DLD1 (cell line): ENCODE results near the gene FKBP1A.
"Not testable (repeated sequence)": the region's sequence is repeated elsewhere in the genome, so short reads cannot be mapped to it uniquely, and the experiment has no call there.

Source experiments
- in situ Hi-C: cut with HindIII; loops from 2 replicates; pipeline ENCODE4 v1.10.0; 2017; ENCODE audit warnings: low sequenced_read_pairs

The FKBP1A gene

DNA sequence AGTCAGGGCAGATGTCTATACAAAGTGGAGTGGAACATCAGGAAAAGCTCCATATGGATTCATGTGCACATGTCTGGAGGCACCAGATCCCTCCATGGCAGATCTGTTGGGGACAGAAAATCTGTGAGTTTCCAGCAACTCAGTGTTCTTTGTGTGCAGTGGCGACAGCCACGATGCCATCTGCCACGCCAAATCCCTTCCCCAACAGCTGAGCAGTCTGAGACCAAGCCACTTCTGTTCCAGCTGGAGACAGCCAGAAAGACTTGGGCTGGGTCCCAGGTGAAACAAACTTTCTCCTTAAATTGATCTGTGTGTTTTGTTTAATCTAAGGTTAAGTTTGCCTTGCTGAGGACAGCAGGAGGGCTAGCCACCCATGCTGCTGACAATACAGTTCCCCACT, 22.9 kb downstream of the FKBP1A start:
- in situ Hi-C loops: no loop called here

DNA sequence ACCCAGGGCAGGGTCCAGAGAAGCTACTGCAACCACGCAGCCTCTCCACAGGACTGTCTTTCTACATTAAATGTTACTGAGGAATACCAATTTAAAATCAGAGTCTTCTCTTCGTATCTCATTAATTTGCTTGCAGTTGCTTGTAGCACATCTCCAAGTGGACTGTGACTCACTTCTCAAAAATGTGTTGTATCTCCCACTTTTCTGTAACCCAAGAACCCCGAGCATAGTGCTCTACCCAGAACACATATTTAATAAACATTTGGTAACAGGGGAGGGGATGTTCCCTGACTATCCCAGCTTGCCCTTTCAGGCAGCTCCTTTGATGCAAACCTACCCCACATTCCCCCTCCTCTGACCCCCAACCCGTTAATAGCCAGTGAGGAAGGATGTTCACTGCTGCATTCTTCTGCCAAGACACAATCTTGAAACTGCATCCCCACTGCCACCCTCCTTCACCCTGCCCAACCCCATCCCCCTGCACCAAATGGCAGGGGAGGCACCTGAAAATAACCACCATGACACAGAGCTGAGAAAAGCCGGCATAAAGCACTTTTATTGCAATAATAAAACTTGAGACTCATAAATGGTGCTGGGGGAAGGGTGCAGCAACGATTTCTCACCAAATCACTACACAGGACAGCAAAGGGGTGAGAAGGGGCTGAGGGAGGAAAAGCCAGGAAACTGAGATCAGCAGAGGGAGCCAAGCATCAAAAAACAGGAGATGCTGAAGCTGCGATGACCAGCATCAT, 24.2 kb downstream of the FKBP1A start:
- in situ Hi-C loops: no loop called here

- in situ Hi-C loops: no loop called here
Observed at GRCh38 chr20:1367479-1367878, 25.4 kb downstream of the FKBP1A start.

DNA sequence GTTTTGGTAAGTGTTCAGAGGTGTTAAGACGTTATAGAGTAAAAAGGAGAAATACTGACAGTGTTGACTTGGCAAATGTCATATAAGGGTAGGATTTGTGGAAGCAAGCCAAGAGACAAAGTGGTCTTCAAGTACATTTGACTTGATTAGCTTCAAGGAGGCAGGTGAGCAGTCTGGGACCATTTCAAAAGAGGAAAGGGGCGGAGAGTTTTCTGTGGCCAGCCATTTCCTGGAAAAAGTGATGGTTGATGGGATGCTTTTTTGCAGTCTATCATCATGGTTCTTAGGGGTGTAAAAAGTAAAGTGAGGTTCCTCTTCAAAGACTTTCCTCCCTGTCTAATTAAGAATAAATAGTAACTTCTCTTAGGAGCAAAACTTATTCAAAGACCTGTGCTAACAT, 28.7 kb downstream of the FKBP1A start:
- in situ Hi-C loops: no loop called here

DNA sequence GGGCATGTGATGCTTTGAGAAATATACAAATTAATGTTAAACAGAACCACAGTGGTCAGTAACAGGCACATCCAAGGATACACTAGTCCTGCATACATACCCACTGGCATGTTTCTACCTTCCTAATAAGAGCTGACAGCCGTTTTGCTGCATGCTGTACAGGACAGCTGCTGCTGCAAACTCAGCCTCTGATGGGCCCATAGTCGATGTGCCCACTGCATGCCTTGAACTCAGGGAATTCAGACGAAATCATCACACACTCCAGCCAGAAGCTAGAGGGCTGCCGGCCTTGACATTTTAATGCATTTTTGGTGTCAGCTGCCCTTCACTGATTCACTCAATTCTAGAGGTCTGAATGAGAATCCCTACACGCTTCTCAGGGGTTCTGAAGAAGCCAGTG, 29.3 kb downstream of the FKBP1A start:
- in situ Hi-C loops: no loop called here

GRCh38 chr20:1362484-1362883, 30.4 kb downstream of the FKBP1A start:
- in situ Hi-C loops: no loop called here

DNA sequence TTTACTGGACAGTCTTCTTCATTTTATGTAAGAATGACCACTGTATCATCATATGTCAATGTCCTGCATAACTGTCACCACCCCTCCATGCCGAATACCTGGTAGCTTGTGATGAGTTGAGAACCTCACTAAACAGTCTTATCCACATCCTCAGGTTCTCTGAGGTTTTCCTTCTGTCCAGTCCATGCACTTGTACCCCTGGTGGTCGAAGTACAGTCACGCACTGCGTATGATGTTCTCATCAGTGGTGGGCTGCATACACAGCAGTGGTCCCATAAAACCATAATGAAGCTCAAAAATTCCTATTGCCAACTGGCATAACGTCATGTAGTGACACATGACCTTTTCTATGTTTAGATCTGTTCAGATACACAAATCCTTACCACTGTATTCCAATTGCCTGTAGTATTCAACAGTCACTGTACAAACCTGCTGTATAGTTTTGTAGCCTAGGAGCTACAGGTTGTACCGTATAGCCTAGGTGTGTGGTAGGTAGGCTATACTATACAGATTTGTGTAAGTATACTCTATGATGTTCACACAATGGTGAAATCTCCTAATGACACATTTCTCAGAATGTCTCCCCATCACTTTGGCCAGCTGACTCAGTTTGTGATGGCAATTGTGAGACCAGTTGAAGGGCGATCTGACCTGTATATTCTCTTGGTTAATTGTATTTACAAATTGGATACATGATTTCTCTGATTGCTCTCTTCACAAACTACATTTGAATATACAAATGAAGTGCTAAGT, 32.6 kb downstream of the FKBP1A start:
- in situ Hi-C loops: no loop called here

DNA sequence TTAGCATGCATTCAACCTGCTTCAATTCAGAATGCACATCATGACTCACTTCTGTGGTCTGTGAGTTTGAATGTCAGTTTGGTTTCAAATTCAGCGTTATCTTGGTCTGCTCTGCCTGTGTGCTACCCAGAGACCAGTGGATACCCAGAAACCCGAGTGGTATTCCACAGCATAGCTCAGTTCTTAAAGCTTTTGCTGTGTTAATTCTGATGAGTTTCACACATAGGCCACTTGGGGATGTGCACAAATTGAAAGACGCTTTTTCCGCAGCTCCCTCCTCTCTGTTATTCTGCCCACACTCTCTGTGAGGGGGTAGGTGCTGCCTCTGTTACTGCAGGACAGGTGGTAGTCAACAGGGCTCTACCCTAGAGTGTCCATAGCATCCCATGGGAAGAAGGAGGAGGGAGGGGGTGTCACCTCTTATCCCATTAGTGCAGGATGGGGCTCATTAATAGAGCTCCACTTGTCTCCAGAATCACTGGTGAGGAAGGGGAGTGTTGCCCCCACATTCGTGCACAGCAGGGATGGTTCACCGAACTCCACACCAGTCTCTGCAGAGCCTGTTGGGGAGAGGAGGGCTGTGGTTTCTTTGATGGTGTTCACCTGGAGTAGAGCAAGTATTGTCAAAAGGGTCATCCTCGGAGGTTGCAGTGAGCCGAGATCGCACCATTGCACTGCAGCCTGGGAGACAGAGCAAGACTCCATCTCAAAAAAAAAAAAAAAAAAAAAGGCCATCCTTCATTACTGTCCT, 34.8 kb downstream of the FKBP1A start:
- in situ Hi-C loops: no loop called here

DNA sequence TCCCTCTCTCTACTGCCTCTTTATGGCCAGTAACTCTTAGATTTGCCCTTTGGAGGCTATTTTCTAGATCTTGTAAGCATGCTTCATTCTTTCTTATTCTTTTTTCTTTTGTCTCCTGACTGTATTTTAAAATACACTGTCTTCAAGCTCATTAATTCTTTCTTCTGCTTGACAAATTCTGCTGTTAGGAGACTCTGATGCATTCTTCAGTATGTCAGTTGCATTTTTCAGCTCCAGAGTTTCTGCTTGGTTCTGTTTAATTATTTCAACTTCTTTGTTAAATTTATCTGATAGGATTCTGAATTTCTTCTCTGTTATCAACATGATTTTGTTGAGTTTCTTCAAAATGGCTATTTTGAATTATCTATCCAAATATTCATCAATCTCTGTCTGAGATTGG, 38.9 kb downstream of the FKBP1A start:
- in situ Hi-C loops: no loop called here

- in situ Hi-C loops: no loop called here
Observed at GRCh38 chr20:1346315-1346969, 46.4 kb downstream of the FKBP1A start.

- in situ Hi-C loops: no loop called here
Observed at GRCh38 chr20:1345756-1346093, 47.1 kb downstream of the FKBP1A start.

GRCh38 chr20:1345030-1345755, 47.7 kb downstream of the FKBP1A start:
- in situ Hi-C loops: no loop called here

GRCh38 chr20:1343446-1344124, 49.3 kb downstream of the FKBP1A start:
- in situ Hi-C loops: not testable (repeated sequence)

DNA sequence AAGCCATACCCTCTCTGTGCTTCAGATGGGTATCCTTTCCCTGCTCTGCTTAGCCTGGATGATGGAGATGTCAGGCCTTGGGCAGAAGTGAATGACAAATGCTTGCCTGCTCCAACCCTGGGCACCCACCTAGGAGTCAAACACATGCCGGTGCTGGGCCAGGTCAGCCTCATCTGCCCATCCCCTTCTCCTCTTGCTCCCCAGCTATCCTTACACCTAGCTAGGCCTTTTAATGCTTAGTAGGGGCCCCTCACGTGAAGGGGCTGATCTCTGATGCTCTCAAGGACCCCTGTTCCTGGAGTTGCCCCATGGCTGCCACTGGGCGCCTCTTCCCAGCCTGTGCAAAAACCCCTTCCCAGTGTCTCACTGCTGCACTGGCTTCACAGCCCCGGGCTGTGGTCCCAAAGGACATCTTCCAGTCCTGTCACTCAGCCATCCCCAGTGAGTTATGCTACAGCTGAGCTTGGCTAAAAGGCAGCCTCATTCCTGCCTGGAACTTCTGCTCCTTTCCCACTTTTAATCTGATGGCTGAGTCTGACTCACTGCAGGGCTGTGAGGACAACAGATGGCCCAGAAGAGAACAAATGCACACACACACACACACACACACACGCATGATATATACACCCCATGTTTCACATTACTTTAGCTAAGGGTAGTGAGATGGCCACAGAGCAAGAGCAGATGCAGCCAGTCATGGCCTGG, 51.1 kb downstream of the FKBP1A start:
- in situ Hi-C loops: no loop called here

DNA sequence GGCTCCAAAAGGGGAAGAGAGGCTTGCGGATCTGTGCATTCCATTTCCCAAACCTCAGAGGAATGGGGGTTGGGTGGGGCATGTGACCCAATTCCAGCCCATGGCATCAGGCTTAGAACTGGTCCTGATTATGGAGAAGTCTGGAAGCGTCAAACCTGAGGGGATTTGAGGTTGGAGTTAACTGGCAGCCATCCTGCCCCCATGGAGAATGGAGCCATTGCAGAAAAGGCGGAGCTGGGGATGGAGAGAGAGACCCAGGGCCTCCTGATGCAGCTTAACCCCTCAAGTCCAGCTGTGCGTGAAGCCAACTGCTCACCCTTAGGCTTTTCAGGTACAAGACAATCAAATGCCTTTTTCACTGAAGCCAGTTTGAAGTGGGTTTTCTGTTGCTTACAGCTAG, 54.1 kb downstream of the FKBP1A start:
- in situ Hi-C loops: no loop called here

DNA sequence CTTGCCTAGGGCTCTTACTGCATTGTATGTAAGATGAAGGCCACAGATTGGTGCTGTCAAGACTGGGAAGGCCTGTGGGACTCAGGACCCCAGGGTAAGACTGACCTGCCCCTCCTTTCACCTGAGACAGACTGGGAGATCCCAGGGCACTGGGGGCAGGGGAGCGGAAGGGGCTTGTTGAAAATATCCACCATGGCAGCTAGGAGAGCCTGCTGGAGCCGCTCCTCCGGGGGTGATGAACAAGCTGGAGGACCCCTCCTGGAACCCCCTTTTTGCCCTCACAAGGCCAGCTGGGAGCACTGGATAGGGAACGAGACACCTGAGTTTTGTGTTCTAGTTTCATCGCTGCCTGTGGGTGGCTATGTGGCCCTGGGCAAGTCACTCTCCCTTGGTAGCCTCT, 54.8 kb downstream of the FKBP1A start:
- in situ Hi-C loops: no loop called here

- in situ Hi-C loops: no loop called here
Observed at GRCh38 chr20:1337441-1337840, 55.4 kb downstream of the FKBP1A start.

DNA sequence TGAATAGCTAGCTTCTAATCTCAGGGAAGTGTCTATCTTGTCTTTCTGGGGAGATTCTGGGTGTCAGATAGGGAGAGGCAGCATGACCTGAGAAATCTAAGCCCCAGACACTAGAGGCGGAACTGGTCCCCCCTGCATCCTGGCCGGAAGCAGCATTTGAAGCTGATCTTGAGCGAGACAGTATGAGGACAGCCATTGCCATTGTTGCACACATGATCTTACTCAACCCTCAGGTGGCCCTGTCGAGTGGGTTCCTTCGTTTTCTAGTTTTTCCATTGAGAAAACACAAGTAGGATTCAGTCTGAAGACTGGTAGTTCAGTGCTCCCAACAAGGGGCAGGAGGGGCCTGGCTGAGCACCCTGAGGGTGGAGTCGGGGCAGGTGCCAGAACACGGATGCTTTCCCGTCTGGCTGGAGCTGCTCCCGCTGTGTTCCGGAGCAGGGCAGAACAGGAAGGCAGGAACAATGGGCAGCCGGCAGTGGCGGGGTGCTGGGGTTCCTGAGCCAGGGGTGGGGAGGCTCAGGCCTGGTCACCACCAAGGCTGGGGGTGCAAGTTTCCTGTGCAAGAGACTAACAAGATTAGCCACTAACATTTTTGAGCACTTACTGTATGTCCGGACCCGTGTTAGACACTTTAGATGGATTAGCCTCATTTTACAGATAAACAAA, 56.0 kb downstream of the FKBP1A start:
- in situ Hi-C loops: no loop called here
